DOHH2 (cell line): ENCODE results near the gene ST6GAL1.

ENCODE experiments used
- EZH2phosphoT487 ChIP-seq: fragments of 200-600 bp; sonication (generic); IDR thresholded peaks from 2 replicates; pipeline ENCODE4 v1.6.1; 2017; ENCODE audit warnings: borderline replicate concordance, mild to moderate bottlenecking, antibody characterized with exemption, low read length, moderate library complexity, mixed read lengths
- TF ChIP-seq, protein P1 (sequence below): fragments of 200-600 bp; sonication (generic); IDR thresholded peaks from one replicate; pipeline ENCODE4 v1.5.1; 2014; ENCODE audit warnings: antibody characterized with exemption, mild to moderate bottlenecking, low read depth, low read length; ENCODE audit not compliant: poor library complexity, severe bottlenecking

DNA sequence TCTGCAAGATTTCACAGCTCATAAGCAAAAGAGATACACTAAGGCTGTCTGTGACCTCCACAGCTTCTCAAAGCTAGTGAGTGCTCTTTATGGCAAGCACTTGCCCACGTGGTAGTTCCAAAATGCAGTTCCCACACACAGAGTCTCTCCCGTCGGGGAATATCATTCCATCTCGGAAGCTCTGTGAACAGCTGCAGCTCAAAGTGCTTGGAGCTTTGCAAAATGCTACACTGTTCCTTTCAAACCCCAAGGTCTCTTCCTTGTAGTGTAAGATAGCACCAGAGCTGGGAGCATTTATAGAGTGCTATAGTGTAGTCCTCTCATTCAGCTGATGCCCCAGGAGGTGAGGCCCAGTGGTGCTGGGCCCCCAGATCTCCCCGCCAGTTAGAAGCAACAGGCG, 36.1 kb downstream of the ST6GAL1 start:
- TF ChIP-seq EZH2phosphoT487: no peak
- TF ChIP-seq, protein P1, sequence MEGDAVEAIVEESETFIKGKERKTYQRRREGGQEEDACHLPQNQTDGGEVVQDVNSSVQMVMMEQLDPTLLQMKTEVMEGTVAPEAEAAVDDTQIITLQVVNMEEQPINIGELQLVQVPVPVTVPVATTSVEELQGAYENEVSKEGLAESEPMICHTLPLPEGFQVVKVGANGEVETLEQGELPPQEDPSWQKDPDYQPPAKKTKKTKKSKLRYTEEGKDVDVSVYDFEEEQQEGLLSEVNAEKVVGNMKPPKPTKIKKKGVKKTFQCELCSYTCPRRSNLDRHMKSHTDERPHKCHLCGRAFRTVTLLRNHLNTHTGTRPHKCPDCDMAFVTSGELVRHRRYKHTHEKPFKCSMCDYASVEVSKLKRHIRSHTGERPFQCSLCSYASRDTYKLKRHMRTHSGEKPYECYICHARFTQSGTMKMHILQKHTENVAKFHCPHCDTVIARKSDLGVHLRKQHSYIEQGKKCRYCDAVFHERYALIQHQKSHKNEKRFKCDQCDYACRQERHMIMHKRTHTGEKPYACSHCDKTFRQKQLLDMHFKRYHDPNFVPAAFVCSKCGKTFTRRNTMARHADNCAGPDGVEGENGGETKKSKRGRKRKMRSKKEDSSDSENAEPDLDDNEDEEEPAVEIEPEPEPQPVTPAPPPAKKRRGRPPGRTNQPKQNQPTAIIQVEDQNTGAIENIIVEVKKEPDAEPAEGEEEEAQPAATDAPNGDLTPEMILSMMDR: no peak
